Brain microvascular endothelial cell (primary cell): Measurements from ENCODE around the gene SUN2.

Source experiments
- DNase-seq: peaks from one replicate; pipeline ENCODE4 v3.0.0-alpha.2; 2020
- H3K27ac ChIP-seq: fragments of 250-450 bp; sonication (Bioruptor Pico); 2 replicates; pipeline ENCODE4 v1.5.1; 2020; ENCODE audit warnings: mild to moderate bottlenecking, moderate library complexity
- H3K27me3 ChIP-seq: fragments of 250-450 bp; sonication (Bioruptor Pico); replicated peaks from 2 replicates; pipeline ENCODE4 v1.5.1; 2020; ENCODE audit warnings: mild to moderate bottlenecking
- H3K36me3 ChIP-seq: fragments of 250-450 bp; sonication (Bioruptor Pico); replicated peaks from 2 replicates; pipeline ENCODE4 v1.5.1; 2020; ENCODE audit warnings: mild to moderate bottlenecking
- H3K4me3 ChIP-seq: 2 replicates; pipeline ENCODE4 v1.5.1; 2011; ENCODE audit warnings: low read depth, mild to moderate bottlenecking, control low read depth, low read length, moderate library complexity
- in situ Hi-C: cut with HindIII; loops from 2 replicates; pipeline ENCODE4 v1.10.0; 2017; ENCODE audit warnings: low sequenced_read_pairs, low pct_ligation_motif_present
- TF ChIP-seq, protein P1 (sequence below): IDR thresholded peaks from 2 replicates; pipeline ENCODE4 v1.5.1; 2011; ENCODE audit warnings: low read depth, mild to moderate bottlenecking, moderate library complexity, low read length, control low read depth, inconsistent platforms; ENCODE audit errors: missing control alignments

The SUN2 gene

DNA sequence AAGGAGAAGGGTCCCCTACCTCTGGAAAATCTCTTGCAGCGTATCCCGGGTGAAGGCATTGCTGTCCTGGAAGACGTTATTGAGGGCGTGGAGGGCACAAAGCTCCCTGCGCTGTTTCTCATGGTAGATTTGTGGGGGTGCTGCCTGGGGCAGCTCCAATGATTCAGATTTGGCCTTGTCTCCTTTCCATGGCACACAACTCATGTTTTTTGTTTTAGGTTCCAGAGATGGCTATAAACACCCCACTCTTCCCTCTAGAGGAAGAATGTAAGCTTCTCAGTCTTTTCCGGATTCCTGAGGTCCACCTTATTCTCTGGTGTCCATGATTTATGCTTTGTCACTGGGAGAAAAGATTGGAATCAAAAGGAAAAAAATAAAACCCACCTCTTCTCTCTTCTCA, 56.0 kb downstream of the SUN2 start:
- in situ Hi-C loops = no loop called here
- Histone ChIP-seq H3K36me3 (peaks cover 4% of the 10 kb centered on the region), H3K27me3 (no peaks in the 10 kb centered on the region), H3K4me3 (peak overlapping the region; percentile 87), H3K27ac (peak overlapping the region; percentile 97)
- no peak for DNase-seq
- TF ChIP-seq, protein P1, sequence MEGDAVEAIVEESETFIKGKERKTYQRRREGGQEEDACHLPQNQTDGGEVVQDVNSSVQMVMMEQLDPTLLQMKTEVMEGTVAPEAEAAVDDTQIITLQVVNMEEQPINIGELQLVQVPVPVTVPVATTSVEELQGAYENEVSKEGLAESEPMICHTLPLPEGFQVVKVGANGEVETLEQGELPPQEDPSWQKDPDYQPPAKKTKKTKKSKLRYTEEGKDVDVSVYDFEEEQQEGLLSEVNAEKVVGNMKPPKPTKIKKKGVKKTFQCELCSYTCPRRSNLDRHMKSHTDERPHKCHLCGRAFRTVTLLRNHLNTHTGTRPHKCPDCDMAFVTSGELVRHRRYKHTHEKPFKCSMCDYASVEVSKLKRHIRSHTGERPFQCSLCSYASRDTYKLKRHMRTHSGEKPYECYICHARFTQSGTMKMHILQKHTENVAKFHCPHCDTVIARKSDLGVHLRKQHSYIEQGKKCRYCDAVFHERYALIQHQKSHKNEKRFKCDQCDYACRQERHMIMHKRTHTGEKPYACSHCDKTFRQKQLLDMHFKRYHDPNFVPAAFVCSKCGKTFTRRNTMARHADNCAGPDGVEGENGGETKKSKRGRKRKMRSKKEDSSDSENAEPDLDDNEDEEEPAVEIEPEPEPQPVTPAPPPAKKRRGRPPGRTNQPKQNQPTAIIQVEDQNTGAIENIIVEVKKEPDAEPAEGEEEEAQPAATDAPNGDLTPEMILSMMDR = no peak

DNA sequence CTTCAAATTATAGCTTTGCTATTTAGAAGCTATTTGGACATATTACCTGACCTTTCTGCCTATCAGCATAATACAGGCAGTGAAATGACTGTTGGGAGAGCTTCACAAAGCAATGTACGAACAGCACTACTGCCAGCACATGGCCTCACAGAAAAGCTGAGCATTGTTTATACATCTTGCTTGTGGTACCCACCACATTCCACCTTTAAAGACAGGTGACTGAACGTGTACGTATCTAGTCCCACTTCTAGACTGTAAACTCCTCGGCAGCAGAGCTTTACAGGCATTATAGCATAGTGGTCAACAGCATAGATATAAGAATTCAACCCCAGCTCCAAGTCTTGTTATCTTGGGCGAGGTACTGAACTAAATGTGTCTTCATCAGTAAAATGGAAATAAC, 56.7 kb downstream of the SUN2 start:
- Histone ChIP-seq H3K36me3 (peaks cover 8% of the 10 kb centered on the region), H3K4me3 (peak overlapping the region; percentile 87), H3K27ac (peak overlapping the region; percentile 97), H3K27me3 (no peaks in the 10 kb centered on the region)
- in situ Hi-C loops = no loop called here
- no peak for DNase-seq
- TF ChIP-seq, protein P1 = no peak

DNA sequence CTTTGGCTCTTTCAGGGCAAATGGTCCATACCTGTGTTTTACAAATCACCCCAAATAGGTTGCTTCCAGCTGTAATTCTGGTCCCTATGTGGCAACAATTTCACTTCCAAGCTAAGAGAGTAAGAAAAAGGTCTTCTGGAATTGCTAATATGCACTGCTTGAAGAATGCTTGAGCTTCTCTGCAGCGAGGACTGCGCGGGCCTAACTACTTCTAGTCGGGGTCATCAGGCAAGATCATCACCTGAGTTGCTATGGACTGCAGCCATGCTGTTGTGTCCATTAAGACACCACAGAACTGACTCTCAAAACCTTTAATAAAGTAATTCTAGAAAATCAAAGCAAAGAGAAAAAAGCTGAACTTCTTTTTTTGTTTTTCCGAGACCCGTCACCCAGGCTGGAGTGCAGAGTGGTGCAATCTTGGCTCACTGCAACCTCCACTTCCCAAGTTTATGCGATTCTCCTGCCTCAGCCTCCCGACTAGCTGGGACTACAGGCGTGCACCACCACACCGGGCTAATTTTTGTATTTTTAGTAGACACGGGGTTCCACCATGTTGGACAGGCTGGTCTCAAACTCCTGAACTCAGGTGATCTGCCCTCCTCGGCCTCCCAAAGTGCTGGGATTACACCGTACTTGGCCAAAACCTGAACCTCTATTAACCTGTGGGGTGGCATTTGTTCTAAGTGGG, 57.2 kb downstream of the SUN2 start:
- no peak for DNase-seq
- Histone ChIP-seq H3K27me3 (no peaks in the 10 kb centered on the region), H3K36me3 (peaks cover 11% of the 10 kb centered on the region), H3K27ac (peak overlapping the region; percentile 77), H3K4me3 (peak overlapping the region; percentile 87)
- in situ Hi-C loops = no loop called here
- TF ChIP-seq, protein P1 = no peak

DNA sequence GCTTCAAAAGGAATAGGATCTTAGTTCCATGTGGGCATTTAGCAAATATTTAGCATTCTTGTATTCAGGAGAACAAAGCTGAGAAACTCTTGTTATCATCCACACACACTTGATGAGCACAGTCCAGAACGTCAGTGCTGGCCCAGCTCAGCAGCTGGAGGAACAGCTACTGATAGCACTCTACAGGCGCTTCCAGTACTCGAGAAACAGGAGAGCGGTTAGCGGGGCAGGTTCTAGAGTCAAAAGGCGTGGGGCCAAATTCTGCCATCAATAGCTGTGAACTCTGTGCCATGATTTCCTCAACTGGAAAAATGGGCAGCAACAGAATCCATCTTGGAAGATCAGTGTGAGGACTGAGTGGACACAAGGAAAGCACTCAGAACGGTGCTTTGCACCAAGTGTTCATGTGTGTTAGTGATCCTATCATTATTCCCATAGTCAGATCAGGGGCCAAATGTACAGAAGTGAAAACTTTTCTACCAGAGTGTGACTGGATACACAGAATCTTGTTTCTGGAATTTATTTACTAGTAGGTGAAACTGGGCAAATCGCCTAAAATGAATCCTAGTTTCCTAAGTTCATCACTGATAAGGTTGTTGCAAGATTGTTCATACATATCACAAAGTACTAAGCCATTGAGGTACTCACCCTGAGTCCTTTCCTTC, 58.2 kb downstream of the SUN2 start:
- TF ChIP-seq, protein P1 = no peak
- peak overlapping the region; percentile 87 for H3K4me3 ChIP-seq
- DNase-seq = peak; percentile 61
- peak overlapping the region; percentile 77 for H3K27ac ChIP-seq
- in situ Hi-C loops = no loop called here
- H3K36me3 ChIP-seq = peaks cover 11% of the 10 kb centered on the region
- H3K27me3 ChIP-seq = no peaks in the 10 kb centered on the region

DNA sequence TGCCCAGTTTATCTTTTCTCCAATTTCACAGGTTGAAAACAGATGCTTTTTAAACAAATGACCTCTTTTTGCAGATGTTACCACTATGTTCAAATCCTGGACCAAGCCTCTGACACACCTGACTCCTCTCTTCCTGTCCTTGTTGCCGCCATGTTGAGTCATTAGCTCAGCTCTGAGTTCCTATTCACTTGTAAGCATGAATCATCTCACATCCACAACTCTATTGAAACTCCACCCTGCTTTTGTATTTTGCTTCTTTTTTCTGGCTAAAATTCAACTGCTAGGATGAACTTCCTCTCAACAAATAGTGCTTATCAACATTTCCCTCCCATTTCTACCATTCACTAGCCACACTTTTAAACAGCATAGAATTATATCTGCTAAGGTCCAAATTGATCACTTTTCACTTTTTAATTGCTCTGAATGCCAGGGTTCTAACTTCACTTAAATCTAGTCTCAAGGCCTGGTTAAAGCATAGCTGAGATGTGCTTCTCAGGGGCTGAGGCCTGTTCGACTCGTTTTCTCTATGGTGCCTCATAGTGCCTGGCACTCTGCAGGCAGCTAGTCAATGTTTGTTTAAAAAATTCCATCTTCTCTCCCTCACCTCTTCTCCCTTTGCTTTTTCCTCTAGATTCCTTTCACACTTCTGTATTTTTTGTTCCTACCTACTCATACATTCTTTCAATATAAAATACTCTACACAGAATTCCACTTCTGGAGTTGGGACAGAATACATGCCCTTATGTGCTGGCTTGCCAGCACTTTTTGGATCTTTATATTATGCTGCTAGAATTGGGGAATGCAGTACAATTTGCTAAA, 59.0 kb downstream of the SUN2 start:
- in situ Hi-C loops = no loop called here

More for the DNA sequence above, 59.0 kb downstream of the SUN2 start:
- peaks cover 16% of the 10 kb centered on the region for H3K36me3 ChIP-seq
- TF ChIP-seq, protein P1 = no peak
- no peaks in the 10 kb centered on the region for H3K27me3 ChIP-seq
- H3K27ac ChIP-seq = peak overlapping the region; percentile 77
- H3K4me3 ChIP-seq = peak overlapping the region; percentile 18
- peak; percentile 80 for DNase-seq
